K562 (cell line): ENCODE measurements around the gene MAP1LC3A. TPM values are rescaled to one million over a fixed set of nuclear protein-coding genes. Genes with fewer than 3 reads are reported as not detected.

Source experiments
- ADNP ChIP-seq: fragments of 200-800 bp; sonication (Bioruptor generic); IDR thresholded peaks from 2 replicates; pipeline ENCODE4 v1.6.1; 2016; ENCODE audit warnings: missing genetic modification characterization, missing compliant biosample characterization
- ARID1B ChIP-seq: fragments of 450-650 bp; IDR thresholded peaks from 2 replicates; pipeline ENCODE4 v1.6.1; 2016; ENCODE audit warnings: antibody characterized with exemption, mild to moderate bottlenecking, inconsistent platforms
- CBX5 ChIP-seq: IDR thresholded peaks from 2 replicates; pipeline ENCODE4 v1.6.1; 2014; ENCODE audit warnings: low read depth, borderline replicate concordance
- CCNT2 ChIP-seq: IDR thresholded peaks from 2 replicates; pipeline ENCODE4 v1.6.1; 2011; ENCODE audit warnings: borderline replicate concordance, low read depth, mild to moderate bottlenecking, moderate library complexity, mixed read lengths, low read length; ENCODE audit not compliant: insufficient read length; ENCODE audit errors: extremely low read depth
- CREM ChIP-seq: IDR thresholded peaks from 2 replicates; pipeline ENCODE4 v1.6.1; 2014; ENCODE audit warnings: antibody characterized with exemption, low read depth
- FOS ChIP-seq: IDR thresholded peaks from 3 replicates; pipeline ENCODE4 v1.6.1; 2011; ENCODE audit not compliant: insufficient read length; ENCODE audit errors: extremely low read depth
- HMG20B ChIP-seq: fragments of 250-450 bp; sonication (Bioruptor Pico); IDR thresholded peaks from 2 replicates; pipeline ENCODE4 v1.5.0; 2021; ENCODE audit warnings: mild to moderate bottlenecking
- HNRNPL ChIP-seq: fragments of 200-400 bp; formaldehyde crosslinking; IDR thresholded peaks from 2 replicates; pipeline ENCODE4 v1.6.1; 2017; ENCODE audit warnings: low read depth, mild to moderate bottlenecking, low read length
- KDM5B ChIP-seq: fragments of 200-600 bp; sonication (generic); IDR thresholded peaks from 2 replicates; pipeline ENCODE4 v1.6.1; 2012; ENCODE audit warnings: low read depth, mild to moderate bottlenecking, moderate library complexity, low read length, control low read depth, inconsistent platforms; ENCODE audit not compliant: insufficient replicate concordance
- MAZ ChIP-seq, 2 experiments: fragments of 450-650 bp in 1 of 2; sonication (generic) in 1 of 2; formaldehyde crosslinking; IDR thresholded peaks in 1 of 2; conservative IDR thresholded peaks in 1 of 2; 2 replicates each; pipeline versions ENCODE4 v1.4.0 to v1.5.0; 2020; ENCODE audit warnings: mild to moderate bottlenecking in 1 of 2, missing genetic modification reagents in 1 of 2
- NBN ChIP-seq: fragments of 450-650 bp; IDR thresholded peaks from 2 replicates; pipeline ENCODE4 v1.6.1; 2016; ENCODE audit warnings: low read depth, mild to moderate bottlenecking
- NUFIP1 ChIP-seq: fragments of 450-650 bp; IDR thresholded peaks from 2 replicates; pipeline ENCODE4 v1.6.1; 2018; ENCODE audit not compliant: partially characterized antibody
- PRPF4 ChIP-seq: fragments of 200-400 bp; formaldehyde crosslinking; IDR thresholded peaks from one replicate; pipeline ENCODE4 v1.6.1; 2017; ENCODE audit warnings: low read length, low read depth, mild to moderate bottlenecking; ENCODE audit not compliant: insufficient read depth, poor library complexity, severe bottlenecking
- PYGO2 ChIP-seq: fragments of 450-650 bp; IDR thresholded peaks from 2 replicates; pipeline ENCODE4 v1.6.1; 2016; ENCODE audit warnings: mild to moderate bottlenecking, missing genetic modification characterization, moderate library complexity, missing compliant biosample characterization
- RB1 ChIP-seq: fragments of 450-650 bp; IDR thresholded peaks from 2 replicates; pipeline ENCODE4 v1.6.1; 2017; ENCODE audit warnings: low read depth, mild to moderate bottlenecking
- RBBP5 ChIP-seq: fragments of 200-600 bp; sonication (generic); IDR thresholded peaks from 2 replicates; pipeline ENCODE4 v1.6.1; 2012; ENCODE audit warnings: borderline replicate concordance, mild to moderate bottlenecking, low read length, control low read depth, inconsistent platforms; ENCODE audit not compliant: insufficient read depth, poor library complexity, severe bottlenecking
- THAP12 ChIP-seq: fragments of 250-450 bp; sonication (Bioruptor Pico); IDR thresholded peaks from 2 replicates; pipeline ENCODE4 v1.9.0; 2021; ENCODE audit warnings: mild to moderate bottlenecking, inconsistent platforms
- TOE1 ChIP-seq, 2 experiments: fragments of 450-650 bp in 1 of 2; sonication (generic) in 1 of 2; formaldehyde crosslinking in 1 of 2; IDR thresholded peaks; 2 replicates each; pipeline versions ENCODE4 v1.7.1 to v1.8.0; 2016 to 2022; ENCODE audit warnings: borderline replicate concordance in 2 of 2, mild to moderate bottlenecking in 2 of 2, antibody characterized with exemption in 1 of 2, inconsistent platforms in 1 of 2, low read depth in 1 of 2, missing genetic modification reagents in 1 of 2, moderate library complexity in 1 of 2
- ZNF165 ChIP-seq: fragments of 250-450 bp; sonication (Bioruptor Pico); IDR thresholded peaks from 2 replicates; pipeline ENCODE4 v1.4.0; 2020; ENCODE audit warnings: borderline replicate concordance
- polyA plus RNA-seq, 8 experiments: library from polyadenylated mRNA; depleted of rRNA in 4 of 8; stranded (reverse) in 5 of 8; unstranded in 3 of 8; fragments of >200 nt; fragmentation: Nextera tagmentation in 2 of 8; fragmentation: Illumina TruSeq in 1 of 8; extraction: Ambion mirVana in 2 of 8; extraction: Trizol in 1 of 8; gene quantifications; 2 replicates each; pipeline versions ENCODE4 v1.2.1 to v1.2.3, GENCODE V29; 2011 to 2014; ENCODE audit warnings: inconsistent platforms in 1 of 8, missing spikeins in 1 of 8
- total RNA-seq, 7 experiments: library from RNA; depleted of rRNA in 6 of 7; stranded (reverse); fragments of >200 nt in 6 of 7; fragmentation: Illumina TruSeq in 2 of 7; extraction: Trizol in 2 of 7; gene quantifications; 2 replicates each; pipeline versions ENCODE4 v1.2.1 to v1.2.3, GENCODE V29; 2011 to 2021; ENCODE audit warnings: low replicate concordance in 1 of 7
- TF ChIP-seq, protein P1 (sequence below), 3 experiments: fragments of 200-800 bp in 1 of 3; fragments of 250-450 bp in 1 of 3; fragments of 450-650 bp in 1 of 3; sonication (Bioruptor Pico) in 1 of 3; sonication (Bioruptor generic) in 1 of 3; formaldehyde crosslinking in 1 of 3; IDR thresholded peaks; 2 replicates each; pipeline versions ENCODE4 v1.6.1 to v1.8.0; 2016 to 2022; ENCODE audit warnings: mild to moderate bottlenecking in 2 of 3, missing genetic modification characterization in 2 of 3, missing compliant biosample characterization in 1 of 3, moderate library complexity in 1 of 3

Gene MAP1LC3A
- total and polyA plus RNA-seq, 9 of the 15 experiments (the other 6 are each of a cell fraction or from before 2014, with no cell fraction given) = 0.27 to 0.38 TPM; not detected in 7

DNA sequence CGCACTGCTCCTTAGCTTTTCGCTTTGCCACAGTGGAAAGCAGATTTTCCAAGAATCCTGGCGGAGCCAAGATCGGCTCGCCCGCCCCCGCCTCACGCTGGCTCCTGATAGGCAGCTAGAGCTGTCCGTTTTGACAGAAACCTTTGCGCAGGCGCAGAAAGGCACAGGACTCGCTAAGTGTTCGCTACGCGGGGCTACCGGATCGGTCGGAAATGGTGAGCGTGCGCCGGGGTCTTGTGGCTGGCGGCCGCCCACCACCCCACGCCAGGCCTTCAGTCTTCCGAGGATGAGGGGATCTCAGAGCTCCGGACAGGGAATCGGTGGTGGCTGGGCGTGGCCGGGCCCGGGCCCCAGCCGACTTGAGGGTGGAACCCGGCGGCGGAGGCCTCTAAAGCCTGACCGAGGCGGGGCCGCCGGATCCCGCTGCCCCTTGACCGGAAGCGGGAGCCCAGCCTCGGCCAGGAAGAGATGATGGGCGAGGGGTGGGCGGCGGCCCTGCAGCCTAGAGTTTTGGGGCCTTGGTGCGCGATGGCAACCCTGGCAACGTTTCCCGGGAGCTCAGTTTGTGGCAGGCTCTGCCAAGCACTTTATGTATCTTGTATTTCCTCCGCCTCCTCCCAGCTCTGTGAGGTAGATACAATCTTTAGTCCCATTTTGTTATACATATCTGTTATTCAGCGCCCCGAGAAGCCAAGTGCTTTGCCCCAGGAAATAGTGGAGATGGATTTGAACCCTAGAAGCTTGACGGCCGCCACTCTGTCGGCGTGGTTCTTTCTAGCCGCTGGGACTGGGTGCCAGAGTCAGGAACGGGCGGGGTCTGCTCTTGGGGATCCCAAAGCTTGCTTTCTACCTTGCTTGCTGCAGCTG is 42.0 kb upstream of the MAP1LC3A start, which contains the start of gene DYNLRB1 (continued):
- TF ChIP-seq THAP12 (CRISPR knock-in tag) = peak; percentile 11; the same call in 1 of the 2 replicates
- TF ChIP-seq HNRNPL = no peak
- TF ChIP-seq FOS = peak; percentile 75
- peak; percentile 72; the same call in 1 of the 2 replicates for TF ChIP-seq RB1
- TF ChIP-seq ARID1B = 0 out of 2 replicates have a peak, but pooled peaks have one; percentile 9
- no peak for TF ChIP-seq PRPF4
- TF ChIP-seq, protein P1, sequence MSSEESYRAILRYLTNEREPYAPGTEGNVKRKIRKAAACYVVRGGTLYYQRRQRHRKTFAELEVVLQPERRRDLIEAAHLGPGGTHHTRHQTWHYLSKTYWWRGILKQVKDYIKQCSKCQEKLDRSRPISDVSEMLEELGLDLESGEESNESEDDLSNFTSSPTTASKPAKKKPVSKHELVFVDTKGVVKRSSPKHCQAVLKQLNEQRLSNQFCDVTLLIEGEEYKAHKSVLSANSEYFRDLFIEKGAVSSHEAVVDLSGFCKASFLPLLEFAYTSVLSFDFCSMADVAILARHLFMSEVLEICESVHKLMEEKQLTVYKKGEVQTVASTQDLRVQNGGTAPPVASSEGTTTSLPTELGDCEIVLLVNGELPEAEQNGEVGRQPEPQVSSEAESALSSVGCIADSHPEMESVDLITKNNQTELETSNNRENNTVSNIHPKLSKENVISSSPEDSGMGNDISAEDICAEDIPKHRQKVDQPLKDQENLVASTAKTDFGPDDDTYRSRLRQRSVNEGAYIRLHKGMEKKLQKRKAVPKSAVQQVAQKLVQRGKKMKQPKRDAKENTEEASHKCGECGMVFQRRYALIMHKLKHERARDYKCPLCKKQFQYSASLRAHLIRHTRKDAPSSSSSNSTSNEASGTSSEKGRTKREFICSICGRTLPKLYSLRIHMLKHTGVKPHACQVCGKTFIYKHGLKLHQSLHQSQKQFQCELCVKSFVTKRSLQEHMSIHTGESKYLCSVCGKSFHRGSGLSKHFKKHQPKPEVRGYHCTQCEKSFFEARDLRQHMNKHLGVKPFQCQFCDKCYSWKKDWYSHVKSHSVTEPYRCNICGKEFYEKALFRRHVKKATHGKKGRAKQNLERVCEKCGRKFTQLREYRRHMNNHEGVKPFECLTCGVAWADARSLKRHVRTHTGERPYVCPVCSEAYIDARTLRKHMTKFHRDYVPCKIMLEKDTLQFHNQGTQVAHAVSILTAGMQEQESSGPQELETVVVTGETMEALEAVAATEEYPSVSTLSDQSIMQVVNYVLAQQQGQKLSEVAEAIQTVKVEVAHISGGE (CRISPR knock-in tag; IDR thresholded peaks at IDR 0.05) = peak in 2 of 3 experiments; percentile 41 to 95; a peak in 3 of 6 replicates
- peak; percentile 91 for TF ChIP-seq RBBP5
- TF ChIP-seq ADNP (tag) = no peak
- TF ChIP-seq TOE1 (IDR thresholded peaks at IDR 0.05; ENCODE audit: borderline replicate concordance) = peak; percentile 67; the same call in 1 of the 2 replicates
- no peak for TF ChIP-seq TOE1 (CRISPR knock-in tag; IDR thresholded peaks at IDR 0.05; ENCODE audit: borderline replicate concordance, low read depth)
- peak; percentile 57 for TF ChIP-seq KDM5B
- no peak for TF ChIP-seq CBX5
- TF ChIP-seq HMG20B = no peak
- TF ChIP-seq NBN = 0 out of 2 replicates have a peak, but pooled peaks have one; percentile 5
- peak; percentile 79 to 83 for TF ChIP-seq MAZ (CRISPR knock-in tag; conservative IDR thresholded peaks at IDR 0.05 in 1 of 2, IDR thresholded peaks at IDR 0.05 in 1 of 2)
- TF ChIP-seq CCNT2 = peak; percentile 70
- no peak for TF ChIP-seq NUFIP1
- no peak for TF ChIP-seq ZNF165
- TF ChIP-seq CREM = peak; percentile 57; the same call in 1 of the 2 replicates
- no peak for TF ChIP-seq PYGO2 (tag)
